Tibial nerve (tissue), 4 donors: ENCODE measurements around the gene ZBTB40.

Experiments used
- EP300 ChIP-seq, 2 donors: sonication (generic); formaldehyde crosslinking; IDR thresholded peaks; one replicate each; pipeline ENCODE4 v1.6.1; 2017; ENCODE audit warnings: antibody characterized with exemption in 2 of 2, mild to moderate bottlenecking in 1 of 2
- POLR2A ChIP-seq, 2 donors: fragments of 450-650 bp; IDR thresholded peaks; one replicate each; pipeline ENCODE4 v1.6.1; 2017; ENCODE audit warnings: antibody characterized with exemption in 2 of 2, mild to moderate bottlenecking in 2 of 2, moderate library complexity in 2 of 2
- TF ChIP-seq, protein P1 (sequence below), 5 experiments: fragments of 200-600 bp in 3 of 5; fragments of 450-650 bp in 2 of 5; sonication (generic) in 3 of 5; IDR thresholded peaks; one replicate each; pipeline ENCODE4 v1.5.1; 2016 to 2019; ENCODE audit warnings: antibody characterized with exemption in 5 of 5, mild to moderate bottlenecking in 3 of 5, moderate library complexity in 2 of 5

- TF ChIP-seq, protein P1, sequence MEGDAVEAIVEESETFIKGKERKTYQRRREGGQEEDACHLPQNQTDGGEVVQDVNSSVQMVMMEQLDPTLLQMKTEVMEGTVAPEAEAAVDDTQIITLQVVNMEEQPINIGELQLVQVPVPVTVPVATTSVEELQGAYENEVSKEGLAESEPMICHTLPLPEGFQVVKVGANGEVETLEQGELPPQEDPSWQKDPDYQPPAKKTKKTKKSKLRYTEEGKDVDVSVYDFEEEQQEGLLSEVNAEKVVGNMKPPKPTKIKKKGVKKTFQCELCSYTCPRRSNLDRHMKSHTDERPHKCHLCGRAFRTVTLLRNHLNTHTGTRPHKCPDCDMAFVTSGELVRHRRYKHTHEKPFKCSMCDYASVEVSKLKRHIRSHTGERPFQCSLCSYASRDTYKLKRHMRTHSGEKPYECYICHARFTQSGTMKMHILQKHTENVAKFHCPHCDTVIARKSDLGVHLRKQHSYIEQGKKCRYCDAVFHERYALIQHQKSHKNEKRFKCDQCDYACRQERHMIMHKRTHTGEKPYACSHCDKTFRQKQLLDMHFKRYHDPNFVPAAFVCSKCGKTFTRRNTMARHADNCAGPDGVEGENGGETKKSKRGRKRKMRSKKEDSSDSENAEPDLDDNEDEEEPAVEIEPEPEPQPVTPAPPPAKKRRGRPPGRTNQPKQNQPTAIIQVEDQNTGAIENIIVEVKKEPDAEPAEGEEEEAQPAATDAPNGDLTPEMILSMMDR (IDR thresholded peaks at IDR 0.05), result no peak
- TF ChIP-seq POLR2A (IDR thresholded peaks at IDR 0.05) (no peak), EP300 (IDR thresholded peaks at IDR 0.05) (no peak)
These were observed 88.7 kb downstream of the ZBTB40 start for GRCh38 chr1:22540337-22540736.
